DOHH2 (cell line): ENCODE results near the gene PGM5.

Experiments used
- H3F3A ChIP-seq: fragments of 200-600 bp; sonication (generic), shearing (Covaris generic); 2 replicates; pipeline ENCODE4 v1.6.0; 2016; ENCODE audit warnings: antibody characterized with exemption, mild to moderate bottlenecking; ENCODE audit not compliant: control insufficient read depth, insufficient read depth
- H3K27ac ChIP-seq: fragments of 200-600 bp; sonication (generic); 2 replicates; pipeline ENCODE4 v1.5.1; 2014; ENCODE audit warnings: low read depth, mild to moderate bottlenecking, low read length, moderate library complexity
- H3K27me3 ChIP-seq: fragments of 200-600 bp; sonication (generic); 2 replicates; pipeline ENCODE4 v1.6.1; 2014; ENCODE audit warnings: mild to moderate bottlenecking, low read length, mixed read lengths; ENCODE audit not compliant: control insufficient read depth
- H3K36me3 ChIP-seq: fragments of 200-600 bp; sonication (generic); 2 replicates; pipeline ENCODE4 v1.6.1; 2014; ENCODE audit warnings: mild to moderate bottlenecking, low read length, moderate library complexity, mixed read lengths; ENCODE audit not compliant: control insufficient read depth
- H3K4me1 ChIP-seq: fragments of 200-600 bp; sonication (generic); 2 replicates; pipeline ENCODE4 v1.6.1; 2014; ENCODE audit warnings: mild to moderate bottlenecking, low read length, mixed read lengths; ENCODE audit not compliant: control insufficient read depth
- H3K4me2 ChIP-seq: fragments of 200-600 bp; sonication (generic); 2 replicates; pipeline ENCODE4 v1.6.0; 2014; ENCODE audit warnings: mild to moderate bottlenecking, low read length, moderate library complexity
- H3K4me3 ChIP-seq: fragments of 200-600 bp; sonication (generic); 2 replicates; pipeline ENCODE4 v1.5.1; 2014; ENCODE audit warnings: mild to moderate bottlenecking, low read length, mixed read lengths
- H3K79me2 ChIP-seq: fragments of 200-600 bp; sonication (generic); 2 replicates; pipeline ENCODE4 v1.6.1; 2014; ENCODE audit warnings: mild to moderate bottlenecking, low read length, mixed read lengths; ENCODE audit not compliant: control insufficient read depth
- H3K9me2 ChIP-seq: fragments of 200-600 bp; sonication (generic); replicated peaks from 2 replicates; pipeline ENCODE4 v1.6.1; 2014; ENCODE audit warnings: mild to moderate bottlenecking, low read length, mixed read lengths; ENCODE audit not compliant: control insufficient read depth
- H3K9me3 ChIP-seq: fragments of 200-600 bp; sonication (generic); 2 replicates; pipeline ENCODE4 v1.6.1; 2014; ENCODE audit warnings: antibody characterized with exemption, low read length, mixed read lengths; ENCODE audit not compliant: control insufficient read depth, insufficient read depth
- H4K20me1 ChIP-seq: fragments of 200-600 bp; sonication (generic); 2 replicates; pipeline ENCODE4 v1.6.0; 2014; ENCODE audit warnings: low read depth, mild to moderate bottlenecking, antibody characterized with exemption, low read length, moderate library complexity; ENCODE audit not compliant: control insufficient read depth, insufficient read depth
- CTCF ChIP-seq: fragments of 200-600 bp; sonication (generic); IDR thresholded peaks from one replicate; pipeline ENCODE4 v1.5.1; 2014; ENCODE audit warnings: antibody characterized with exemption, mild to moderate bottlenecking, low read depth, low read length; ENCODE audit not compliant: poor library complexity, severe bottlenecking
- EZH2phosphoT487 ChIP-seq: fragments of 200-600 bp; sonication (generic); IDR thresholded peaks from 2 replicates; pipeline ENCODE4 v1.6.1; 2017; ENCODE audit warnings: borderline replicate concordance, mild to moderate bottlenecking, antibody characterized with exemption, low read length, moderate library complexity, mixed read lengths

The PGM5 gene

GRCh38 chr9:68496356-68496755 is 139.9 kb downstream of the PGM5 start:
- Histone ChIP-seq H3K36me3 (no peaks in the 10 kb centered on the region), H3K9me3 (no peaks in the 10 kb centered on the region), H3K4me1 (no peaks in the 10 kb centered on the region), H3K79me2 (no peaks in the 10 kb centered on the region), H4K20me1 (peaks cover 3% of the 10 kb centered on the region; the same call in 1 of the 2 replicates), H3K27ac (no peak overlapping the region), H3K4me2 (no peak overlapping the region), H3K27me3 (peaks cover 12% of the 10 kb centered on the region), H3F3A (no peaks in the 10 kb centered on the region), H3K9me2 (no peaks in the 10 kb centered on the region), H3K4me3 (no peak overlapping the region)
- TF ChIP-seq EZH2phosphoT487 (no peak), CTCF (no peak)

GRCh38 chr9:68497629-68498028 is 141.2 kb downstream of the PGM5 start:
- Histone ChIP-seq H3K27ac (no peak overlapping the region), H3K9me3 (no peaks in the 10 kb centered on the region), H3K79me2 (no peaks in the 10 kb centered on the region), H3K4me1 (no peaks in the 10 kb centered on the region), H3K9me2 (no peaks in the 10 kb centered on the region), H3K27me3 (peaks cover 12% of the 10 kb centered on the region), H3K4me2 (no peak overlapping the region), H4K20me1 (peaks cover 3% of the 10 kb centered on the region; the same call in 1 of the 2 replicates), H3K4me3 (no peak overlapping the region), H3F3A (no peaks in the 10 kb centered on the region), H3K36me3 (no peaks in the 10 kb centered on the region)
- no peak for TF ChIP-seq EZH2phosphoT487
- no peak for TF ChIP-seq CTCF

GRCh38 chr9:68498816-68499215 is 142.4 kb downstream of the PGM5 start:
- TF ChIP-seq CTCF (no peak), EZH2phosphoT487 (no peak)
- Histone ChIP-seq H3K4me3 (no peak overlapping the region), H3K27me3 (peaks cover 12% of the 10 kb centered on the region), H3F3A (no peaks in the 10 kb centered on the region), H3K79me2 (no peaks in the 10 kb centered on the region), H3K27ac (no peak overlapping the region), H3K4me1 (no peaks in the 10 kb centered on the region), H3K36me3 (no peaks in the 10 kb centered on the region), H3K4me2 (no peak overlapping the region), H3K9me3 (no peaks in the 10 kb centered on the region), H3K9me2 (no peaks in the 10 kb centered on the region), H4K20me1 (peaks cover 3% of the 10 kb centered on the region; the same call in 1 of the 2 replicates)
